Measurements from ENCODE around the gene TMEM186.

Gene TMEM186

GRCh38 chr16:8760021-8760420 is 37.4 kb downstream of the TMEM186 start:
- no peaks in the 10 kb centered on the region for H3K9me3 ChIP-seq (ENCODE audit: severe bottlenecking)
- TF ChIP-seq, protein P1, sequence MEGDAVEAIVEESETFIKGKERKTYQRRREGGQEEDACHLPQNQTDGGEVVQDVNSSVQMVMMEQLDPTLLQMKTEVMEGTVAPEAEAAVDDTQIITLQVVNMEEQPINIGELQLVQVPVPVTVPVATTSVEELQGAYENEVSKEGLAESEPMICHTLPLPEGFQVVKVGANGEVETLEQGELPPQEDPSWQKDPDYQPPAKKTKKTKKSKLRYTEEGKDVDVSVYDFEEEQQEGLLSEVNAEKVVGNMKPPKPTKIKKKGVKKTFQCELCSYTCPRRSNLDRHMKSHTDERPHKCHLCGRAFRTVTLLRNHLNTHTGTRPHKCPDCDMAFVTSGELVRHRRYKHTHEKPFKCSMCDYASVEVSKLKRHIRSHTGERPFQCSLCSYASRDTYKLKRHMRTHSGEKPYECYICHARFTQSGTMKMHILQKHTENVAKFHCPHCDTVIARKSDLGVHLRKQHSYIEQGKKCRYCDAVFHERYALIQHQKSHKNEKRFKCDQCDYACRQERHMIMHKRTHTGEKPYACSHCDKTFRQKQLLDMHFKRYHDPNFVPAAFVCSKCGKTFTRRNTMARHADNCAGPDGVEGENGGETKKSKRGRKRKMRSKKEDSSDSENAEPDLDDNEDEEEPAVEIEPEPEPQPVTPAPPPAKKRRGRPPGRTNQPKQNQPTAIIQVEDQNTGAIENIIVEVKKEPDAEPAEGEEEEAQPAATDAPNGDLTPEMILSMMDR (IDR thresholded peaks at IDR 0.05; ENCODE audit: poor library complexity, severe bottlenecking) = no peak
- DNase-seq (ENCODE audit: low spot score) (no peak), ATAC-seq (ENCODE audit: low read depth) (no peak)
- no peak overlapping the region for H3K27ac ChIP-seq (ENCODE audit: poor library complexity, severe bottlenecking)
- no peaks in the 10 kb centered on the region for H3K36me3 ChIP-seq (ENCODE audit: low read depth)
- no peaks in the 10 kb centered on the region for H3K27me3 ChIP-seq (ENCODE audit: insufficient read depth, poor library complexity, severe bottlenecking)
- H3K4me1 ChIP-seq (ENCODE audit: insufficient read depth, poor library complexity, severe bottlenecking) = no peaks in the 10 kb centered on the region
- H3K4me3 ChIP-seq (ENCODE audit: severe bottlenecking) = no peak overlapping the region

GRCh38 chr16:8758022-8758421 is 39.4 kb downstream of the TMEM186 start:
- no peak for ATAC-seq (ENCODE audit: low read depth)
- H3K27ac ChIP-seq (ENCODE audit: poor library complexity, severe bottlenecking) = no peak overlapping the region
- no peak overlapping the region for H3K4me3 ChIP-seq (ENCODE audit: severe bottlenecking)
- no peaks in the 10 kb centered on the region for H3K4me1 ChIP-seq (ENCODE audit: insufficient read depth, poor library complexity, severe bottlenecking)
- no peak for DNase-seq (ENCODE audit: low spot score)
- H3K36me3 ChIP-seq (ENCODE audit: low read depth) = no peaks in the 10 kb centered on the region
- TF ChIP-seq, protein P1 (IDR thresholded peaks at IDR 0.05; ENCODE audit: poor library complexity, severe bottlenecking) = no peak
- H3K27me3 ChIP-seq (ENCODE audit: insufficient read depth, poor library complexity, severe bottlenecking) = no peaks in the 10 kb centered on the region
- H3K9me3 ChIP-seq (ENCODE audit: severe bottlenecking) = no peaks in the 10 kb centered on the region

GRCh38 chr16:8756755-8757154 is 40.7 kb downstream of the TMEM186 start:
- DNase-seq (ENCODE audit: low spot score) (no peak), ATAC-seq (ENCODE audit: low read depth) (peak; percentile 35; the same call in 2 of the 3 replicates)
- no peak overlapping the region for H3K4me3 ChIP-seq (ENCODE audit: severe bottlenecking)
- no peaks in the 10 kb centered on the region for H3K36me3 ChIP-seq (ENCODE audit: low read depth)
- no peaks in the 10 kb centered on the region for H3K27me3 ChIP-seq (ENCODE audit: insufficient read depth, poor library complexity, severe bottlenecking)
- H3K4me1 ChIP-seq (ENCODE audit: insufficient read depth, poor library complexity, severe bottlenecking) = peaks cover 7% of the 10 kb centered on the region
- no peak overlapping the region for H3K27ac ChIP-seq (ENCODE audit: poor library complexity, severe bottlenecking)
- no peaks in the 10 kb centered on the region for H3K9me3 ChIP-seq (ENCODE audit: severe bottlenecking)
- TF ChIP-seq, protein P1 (IDR thresholded peaks at IDR 0.05; ENCODE audit: poor library complexity, severe bottlenecking) = no peak

DNA sequence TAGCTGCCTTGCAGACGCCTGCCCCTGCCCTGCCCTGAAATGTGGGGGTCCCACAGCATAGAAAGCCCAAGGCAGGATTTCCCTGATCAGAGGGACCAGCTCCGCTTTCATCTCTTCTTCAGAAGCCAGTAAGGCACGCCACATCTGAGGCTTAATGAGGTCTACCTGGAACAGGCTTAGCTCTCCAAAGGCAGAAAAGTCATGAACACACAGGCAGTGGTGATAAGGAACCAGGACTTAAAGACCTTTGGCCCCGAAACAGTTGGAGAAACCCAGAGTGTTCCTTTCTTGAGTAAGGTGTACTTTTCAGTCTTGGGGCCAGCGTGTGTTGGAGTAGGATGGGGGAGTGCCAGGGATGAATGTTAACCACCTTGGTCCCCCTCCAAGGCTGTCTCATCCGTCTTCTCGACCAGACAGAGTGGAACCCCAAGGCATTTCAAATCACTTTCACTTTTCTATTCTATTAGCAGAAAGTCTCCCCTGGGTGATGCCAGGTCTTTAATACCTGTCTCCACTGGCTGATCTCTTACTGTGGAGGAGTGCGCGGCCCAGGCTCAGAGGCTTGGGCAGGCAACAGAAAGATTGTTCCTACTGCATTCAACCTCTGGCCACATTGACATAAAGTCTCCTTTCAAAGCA is 43.9 kb downstream of the TMEM186 start:
- DNase-seq (ENCODE audit: low spot score) = no peak
- Histone ChIP-seq H3K4me1 (ENCODE audit: insufficient read depth, poor library complexity, severe bottlenecking) (peaks cover 8% of the 10 kb centered on the region), H3K27ac (ENCODE audit: poor library complexity, severe bottlenecking) (no peak overlapping the region), H3K9me3 (ENCODE audit: severe bottlenecking) (no peaks in the 10 kb centered on the region), H3K36me3 (ENCODE audit: low read depth) (no peaks in the 10 kb centered on the region), H3K27me3 (ENCODE audit: insufficient read depth, poor library complexity, severe bottlenecking) (no peaks in the 10 kb centered on the region), H3K4me3 (ENCODE audit: severe bottlenecking) (no peak overlapping the region)
- TF ChIP-seq, protein P1 (IDR thresholded peaks at IDR 0.05; ENCODE audit: poor library complexity, severe bottlenecking) = no peak
- no peak for ATAC-seq (ENCODE audit: low read depth)

GRCh38 chr16:8752706-8753105 is 44.7 kb downstream of the TMEM186 start:
- no peak for DNase-seq (ENCODE audit: low spot score)
- ATAC-seq (ENCODE audit: low read depth) = no peak
- Histone ChIP-seq H3K27ac (ENCODE audit: poor library complexity, severe bottlenecking) (no peak overlapping the region), H3K27me3 (ENCODE audit: insufficient read depth, poor library complexity, severe bottlenecking) (no peaks in the 10 kb centered on the region), H3K36me3 (ENCODE audit: low read depth) (no peaks in the 10 kb centered on the region), H3K4me1 (ENCODE audit: insufficient read depth, poor library complexity, severe bottlenecking) (peaks cover 8% of the 10 kb centered on the region), H3K4me3 (ENCODE audit: severe bottlenecking) (no peak overlapping the region), H3K9me3 (ENCODE audit: severe bottlenecking) (no peaks in the 10 kb centered on the region)
- TF ChIP-seq, protein P1 (IDR thresholded peaks at IDR 0.05; ENCODE audit: poor library complexity, severe bottlenecking) = no peak
